Superior temporal gyrus (tissue), 1 donor: ENCODE data around the gene HYDIN.

Experiments
- DNase-seq: peaks from one replicate; pipeline ENCODE4 v3.0.0-alpha.2; 2016; ENCODE audit errors: extremely low spot score

Gene HYDIN

GRCh38 chr16:71230122-71230845 is at the start of gene HYDIN:
TSS of gene HYDIN (minus strand) at chr16:71230722. CDS start at chr16:71186895, 43,827 bp downstream.
- peak; percentile 58 for DNase-seq

GRCh38 chr16:71276589-71277334 is 46.2 kb upstream of the HYDIN start:
- DNase-seq: no peak

DNA sequence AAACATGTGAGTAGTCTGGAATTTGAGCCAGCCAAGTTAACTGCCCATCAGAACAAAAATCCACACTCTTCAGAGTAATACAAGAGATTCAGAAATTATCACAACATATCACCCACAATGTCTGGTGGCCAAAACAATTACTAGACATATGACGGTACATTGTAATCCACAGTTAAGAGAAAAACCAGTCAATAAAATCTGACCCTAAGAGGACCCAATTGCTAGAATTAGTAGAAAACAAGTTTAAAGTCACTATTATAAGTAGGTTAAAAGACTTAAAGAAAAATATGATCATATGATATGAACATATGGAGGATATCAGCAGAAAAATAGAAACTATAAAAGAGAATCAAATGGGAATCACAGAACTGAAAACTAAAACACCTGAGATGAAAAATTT is 42.9 kb upstream of the HYDIN start:
- no peak for DNase-seq

GRCh38 chr16:71264299-71264698 is 33.8 kb upstream of the HYDIN start:
- DNase-seq: no peak

- DNase-seq: no peak
These were observed 33.1 kb upstream of the HYDIN start for GRCh38 chr16:71263582-71263981.

DNA sequence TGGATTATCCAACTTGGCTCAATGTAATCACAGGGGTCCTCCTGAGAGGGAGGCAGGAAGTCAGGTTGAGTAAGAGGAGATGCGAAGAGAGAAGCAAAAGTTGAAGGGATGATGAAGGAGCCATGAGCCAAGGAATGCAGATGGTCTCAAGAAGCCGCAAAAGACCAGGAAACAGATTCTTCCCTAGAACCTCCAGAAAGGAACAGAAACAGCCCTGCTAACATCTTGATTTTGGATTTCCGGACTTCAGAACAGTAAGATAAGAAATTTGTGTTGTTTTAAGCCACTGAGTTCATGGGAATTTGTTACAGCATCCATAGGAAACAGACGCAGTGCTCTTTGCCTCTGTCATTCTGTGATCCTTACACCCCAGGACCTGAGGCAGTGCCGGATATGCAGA is 31.9 kb upstream of the HYDIN start:
- DNase-seq: no peak

DNA sequence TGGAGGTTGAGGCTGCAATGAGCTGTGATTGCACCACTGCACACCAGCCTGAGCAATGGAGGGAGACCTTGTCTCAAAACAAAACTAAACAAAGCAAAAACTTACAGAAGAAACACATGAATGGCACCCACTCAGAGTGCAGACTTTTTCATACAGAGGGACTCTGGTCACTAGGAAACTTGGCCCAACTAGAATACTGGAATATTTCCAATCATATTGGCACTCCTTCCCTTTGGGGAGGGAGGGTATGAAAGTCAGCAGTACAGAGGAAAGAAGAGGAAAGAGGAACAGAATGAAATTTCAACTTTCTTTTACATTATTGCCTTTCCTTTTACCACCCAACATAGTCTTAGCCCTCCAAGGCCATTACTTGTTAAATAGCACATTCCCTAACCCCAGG is 30.5 kb upstream of the HYDIN start:
- DNase-seq: no peak

GRCh38 chr16:71259086-71259485 is 28.6 kb upstream of the HYDIN start:
- DNase-seq: no peak

DNA sequence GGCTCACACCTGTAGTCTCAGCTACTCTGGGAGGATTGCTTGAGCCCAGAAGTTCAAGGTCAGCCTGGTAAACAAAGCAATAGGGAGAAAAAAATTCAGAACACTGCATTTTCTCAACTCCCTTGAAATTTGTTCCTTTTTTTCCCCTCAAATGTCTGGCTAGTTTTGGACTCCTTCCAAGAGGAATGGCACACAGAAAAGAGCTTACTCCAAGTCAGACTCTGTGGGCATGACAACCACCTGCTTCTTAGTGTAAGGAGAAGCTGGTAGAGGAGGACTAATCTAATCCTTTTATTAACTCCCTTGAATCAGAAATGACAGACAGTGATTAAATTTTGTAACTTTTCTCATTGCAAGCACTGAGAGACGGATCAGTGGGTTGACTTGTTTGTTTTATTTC is 27.9 kb upstream of the HYDIN start:
- DNase-seq: no peak

DNA sequence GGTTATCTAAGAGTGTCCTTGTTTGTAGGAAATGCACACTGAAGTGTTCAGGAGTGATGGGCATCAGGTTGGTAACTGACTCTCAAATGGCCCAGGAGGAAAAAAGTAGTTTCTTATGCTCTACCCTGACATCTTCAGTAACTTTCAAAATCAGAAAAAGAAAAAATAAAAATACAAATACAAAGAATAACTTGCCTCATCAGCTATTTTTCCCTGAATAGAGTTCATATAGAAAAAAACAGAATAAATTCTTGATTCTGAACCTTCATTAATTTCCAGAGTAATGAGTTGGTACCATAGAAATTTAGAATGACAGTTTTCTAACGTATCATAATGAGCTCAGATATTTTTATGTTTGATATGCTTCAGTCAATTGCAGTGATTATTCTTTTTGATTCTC is 27.2 kb upstream of the HYDIN start:
- DNase-seq: no peak

GRCh38 chr16:71255721-71256120 is 25.2 kb upstream of the HYDIN start:
- DNase-seq: peak; percentile 65

- DNase-seq: no peak
These were observed 24.5 kb upstream of the HYDIN start for GRCh38 chr16:71254832-71255525.

DNA sequence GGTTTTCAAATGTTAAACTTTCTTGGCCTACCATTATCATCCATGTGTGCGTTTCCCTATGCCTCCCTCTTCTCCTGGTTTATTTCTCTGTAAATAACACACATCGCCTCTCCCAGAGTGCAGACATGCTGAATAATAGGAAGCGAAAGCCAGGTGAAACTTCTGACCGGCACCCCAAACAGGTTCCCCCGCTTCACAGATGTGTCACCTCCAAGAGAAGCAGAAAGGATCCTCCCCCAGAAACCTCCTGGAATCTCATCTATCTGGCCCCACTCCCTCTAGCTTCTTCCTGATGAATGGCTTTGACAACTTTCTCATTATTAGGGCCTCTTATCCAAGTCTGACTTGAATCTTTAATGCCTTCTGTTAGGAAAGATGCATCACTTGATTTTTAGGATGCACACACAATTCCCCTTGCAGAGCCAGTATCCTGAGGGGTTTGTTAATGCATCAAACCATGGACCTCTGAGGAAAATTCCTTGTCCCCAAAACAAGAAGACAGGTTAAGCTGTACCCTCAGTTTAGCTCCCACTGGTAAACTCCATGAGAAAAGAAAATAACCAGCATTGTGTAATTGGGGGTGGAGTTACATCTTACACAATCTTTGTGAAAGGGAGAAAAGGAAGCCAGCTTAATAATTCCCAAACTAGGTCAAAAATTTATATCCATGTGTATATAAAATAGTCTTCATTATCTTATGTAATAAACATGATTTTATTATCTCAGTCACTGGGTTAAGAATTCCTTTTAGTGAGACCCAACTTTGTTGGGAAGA is 20.1 kb upstream of the HYDIN start:
- DNase-seq: no peak

- no peak for DNase-seq
These were observed 18.9 kb upstream of the HYDIN start for GRCh38 chr16:71249399-71249798.

GRCh38 chr16:71247478-71247877 is 17.0 kb upstream of the HYDIN start:
- DNase-seq: no peak

DNA sequence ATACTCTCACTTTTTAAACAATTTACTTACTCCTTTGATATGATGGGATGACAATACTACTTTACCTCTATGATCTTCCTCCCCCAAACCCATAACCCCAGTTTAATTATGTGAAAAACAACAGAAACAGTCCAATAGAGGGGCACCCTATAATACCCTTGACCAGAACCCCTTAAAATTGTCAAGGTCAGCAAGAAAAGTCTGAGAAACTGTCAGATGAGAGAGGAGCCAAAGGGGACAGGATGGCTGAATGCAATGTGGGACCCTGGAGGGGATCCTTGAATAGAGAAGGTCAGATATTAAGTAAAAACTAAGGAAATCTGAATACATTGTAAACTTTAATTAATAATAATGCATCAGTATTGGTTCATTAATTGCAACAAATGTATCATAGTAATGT is 15.8 kb upstream of the HYDIN start:
- DNase-seq: no peak

DNA sequence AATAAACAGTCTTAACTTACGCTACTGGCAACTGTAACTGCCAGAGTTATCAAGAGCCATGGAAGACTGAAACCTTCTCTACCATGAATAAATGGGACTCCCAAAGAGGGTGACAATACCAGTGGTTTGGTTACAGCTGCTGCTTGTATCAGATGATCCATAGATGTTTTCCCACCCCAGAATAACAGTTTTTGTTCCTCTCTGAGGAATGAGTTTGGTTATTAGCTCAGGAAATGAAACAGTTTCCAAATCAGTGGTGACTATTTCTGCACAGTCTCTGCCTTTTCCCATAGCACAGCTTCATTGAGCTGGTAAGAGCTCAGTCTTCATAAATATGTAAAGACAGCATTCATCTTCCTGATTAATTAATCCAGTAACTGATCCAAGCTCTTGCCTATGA is 14.0 kb upstream of the HYDIN start:
- no peak for DNase-seq

GRCh38 chr16:71242601-71243000 is 12.1 kb upstream of the HYDIN start:
- DNase-seq: no peak

GRCh38 chr16:71242036-71242435 is 11.5 kb upstream of the HYDIN start:
- DNase-seq: no peak

- no peak for DNase-seq
These were observed 1.2 kb downstream of the HYDIN start for GRCh38 chr16:71229344-71229743.

DNA sequence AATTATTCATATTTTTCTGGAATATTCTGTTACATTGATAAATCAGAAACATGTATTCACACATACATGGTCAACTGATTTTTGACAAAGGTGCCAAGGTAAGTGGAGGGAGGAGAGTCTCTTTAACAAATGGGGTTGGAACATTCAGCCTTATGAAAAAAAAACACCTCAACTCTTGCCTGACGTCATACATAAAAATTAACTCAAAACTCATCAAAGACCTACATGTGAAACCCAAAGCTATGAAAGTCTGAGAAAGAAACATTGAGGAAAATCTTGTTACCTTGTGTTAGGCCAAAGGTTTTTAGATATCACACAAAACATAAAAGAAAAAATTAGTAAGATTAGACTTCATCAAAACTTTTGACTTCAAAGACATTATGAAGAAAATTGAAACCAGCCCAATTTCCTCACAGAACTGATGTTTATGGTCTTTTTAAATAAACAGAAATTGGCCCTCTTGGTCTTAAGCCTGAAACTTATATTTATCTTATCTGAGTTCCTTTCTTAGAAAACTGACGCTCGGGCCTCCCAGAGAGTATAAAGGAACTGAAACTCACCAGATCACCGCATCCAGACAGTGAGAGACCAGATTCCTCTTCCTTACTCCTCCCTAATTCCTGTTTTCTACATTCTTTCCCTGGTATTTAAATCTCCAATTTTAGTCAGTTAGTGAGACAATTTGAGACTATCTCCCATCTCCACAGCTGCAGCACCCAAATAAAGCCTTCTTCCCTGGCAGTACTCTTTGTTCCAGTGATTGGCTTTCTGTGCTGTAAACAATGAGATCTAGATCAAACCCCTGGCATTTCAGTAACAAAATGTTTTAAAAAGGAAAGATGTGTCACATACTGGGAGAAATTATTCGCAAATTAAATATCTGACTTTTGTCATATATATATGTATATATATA is 4.0 kb downstream of the HYDIN start:
- no peak for DNase-seq
